ENCODE results near the gene MYO5A. TPM values are rescaled to one million over a fixed set of nuclear protein-coding genes. Genes with fewer than 3 reads are reported as not detected.

MYO5A gene
- total and polyA plus RNA-seq, 2 donors (not counting 1 experiment from before 2014, with no cell fraction given): 32.9 to 41.9 TPM

DNA sequence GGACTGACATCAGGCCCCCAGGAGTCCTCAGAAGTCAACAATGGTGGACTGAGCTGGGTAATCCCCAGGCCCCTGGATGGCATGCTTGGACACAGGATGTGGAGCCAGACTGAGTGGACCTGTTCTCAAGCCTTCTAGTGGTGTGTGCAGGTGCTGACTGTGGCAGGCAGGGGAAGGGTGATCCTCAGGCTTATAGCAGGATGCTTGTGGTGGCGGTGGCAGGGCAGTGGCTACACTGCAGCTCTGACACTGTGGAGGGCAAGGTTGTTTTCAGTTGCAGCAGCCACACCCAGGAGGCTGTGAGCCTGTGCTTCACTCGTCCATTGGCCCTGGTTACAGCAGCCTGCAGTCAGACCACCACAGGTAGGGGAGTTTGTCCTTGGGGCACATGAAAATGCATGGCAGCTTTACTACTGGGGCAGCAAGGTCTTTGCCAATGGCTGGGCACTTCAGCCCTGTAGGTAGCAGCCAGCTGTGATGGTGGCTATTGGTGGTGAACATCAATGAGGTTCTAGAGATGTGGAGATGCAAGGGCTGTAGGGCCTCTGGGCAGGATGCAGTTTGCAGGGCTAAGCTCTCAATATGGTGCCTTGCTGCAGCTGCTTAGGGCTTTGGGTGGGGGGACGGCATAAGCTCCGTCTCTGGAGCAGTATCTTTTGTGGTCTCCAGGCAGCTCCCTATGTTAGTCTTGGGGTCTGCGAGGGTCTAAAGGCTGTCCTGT is 17.5 kb upstream of the MYO5A start:
- no peaks in the 10 kb centered on the region for H3K27me3 ChIP-seq (ENCODE audit: control insufficient read depth, insufficient read depth, low read length)
- H3K36me3 ChIP-seq (ENCODE audit: control insufficient read depth, insufficient read depth, low read length): peaks cover 3% of the 10 kb centered on the region
- H2AFZ ChIP-seq (ENCODE audit: low read length): no peak overlapping the region
- no peak overlapping the region for H3K9ac ChIP-seq (ENCODE audit: insufficient read depth, low read length)
- no peaks in the 10 kb centered on the region for H3K4me1 ChIP-seq (ENCODE audit: control insufficient read depth, extremely low read depth, insufficient read depth, low read length)
- no peaks in the 10 kb centered on the region for H3K9me3 ChIP-seq (ENCODE audit: control insufficient read depth, insufficient read depth, low read depth, low read length)
- no peaks in the 10 kb centered on the region for H4K20me1 ChIP-seq (ENCODE audit: control insufficient read depth, extremely low read depth, insufficient read depth, low read length)
- no peaks in the 10 kb centered on the region for H3K79me2 ChIP-seq (ENCODE audit: control insufficient read depth, insufficient read depth, low read length)
- H3K4me3 ChIP-seq (replicated peaks in 1 of 4; ENCODE audit: control extremely low read depth in 1 of 4, insufficient read depth in 1 of 4, low read depth in 3 of 4, low read length in 4 of 4): no peak overlapping the region
- no peak for DNase-seq (ENCODE audit: low read depth in 2 of 2)
- no peak overlapping the region for H3K27ac ChIP-seq (ENCODE audit: insufficient read depth, low read length)
- TF ChIP-seq, protein P1, sequence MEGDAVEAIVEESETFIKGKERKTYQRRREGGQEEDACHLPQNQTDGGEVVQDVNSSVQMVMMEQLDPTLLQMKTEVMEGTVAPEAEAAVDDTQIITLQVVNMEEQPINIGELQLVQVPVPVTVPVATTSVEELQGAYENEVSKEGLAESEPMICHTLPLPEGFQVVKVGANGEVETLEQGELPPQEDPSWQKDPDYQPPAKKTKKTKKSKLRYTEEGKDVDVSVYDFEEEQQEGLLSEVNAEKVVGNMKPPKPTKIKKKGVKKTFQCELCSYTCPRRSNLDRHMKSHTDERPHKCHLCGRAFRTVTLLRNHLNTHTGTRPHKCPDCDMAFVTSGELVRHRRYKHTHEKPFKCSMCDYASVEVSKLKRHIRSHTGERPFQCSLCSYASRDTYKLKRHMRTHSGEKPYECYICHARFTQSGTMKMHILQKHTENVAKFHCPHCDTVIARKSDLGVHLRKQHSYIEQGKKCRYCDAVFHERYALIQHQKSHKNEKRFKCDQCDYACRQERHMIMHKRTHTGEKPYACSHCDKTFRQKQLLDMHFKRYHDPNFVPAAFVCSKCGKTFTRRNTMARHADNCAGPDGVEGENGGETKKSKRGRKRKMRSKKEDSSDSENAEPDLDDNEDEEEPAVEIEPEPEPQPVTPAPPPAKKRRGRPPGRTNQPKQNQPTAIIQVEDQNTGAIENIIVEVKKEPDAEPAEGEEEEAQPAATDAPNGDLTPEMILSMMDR (conservative IDR thresholded peaks at IDR 0.05 in 1 of 2, IDR thresholded peaks at IDR 0.05 in 1 of 2; ENCODE audit: low read depth in 1 of 2, low read length in 2 of 2): no peak
- no peak for TF ChIP-seq EZH2 (IDR thresholded peaks at IDR 0.05; ENCODE audit: low read length, missing control alignments)
- H3K4me2 ChIP-seq (ENCODE audit: extremely low read depth, insufficient read depth, low read length): no peak overlapping the region

DNA sequence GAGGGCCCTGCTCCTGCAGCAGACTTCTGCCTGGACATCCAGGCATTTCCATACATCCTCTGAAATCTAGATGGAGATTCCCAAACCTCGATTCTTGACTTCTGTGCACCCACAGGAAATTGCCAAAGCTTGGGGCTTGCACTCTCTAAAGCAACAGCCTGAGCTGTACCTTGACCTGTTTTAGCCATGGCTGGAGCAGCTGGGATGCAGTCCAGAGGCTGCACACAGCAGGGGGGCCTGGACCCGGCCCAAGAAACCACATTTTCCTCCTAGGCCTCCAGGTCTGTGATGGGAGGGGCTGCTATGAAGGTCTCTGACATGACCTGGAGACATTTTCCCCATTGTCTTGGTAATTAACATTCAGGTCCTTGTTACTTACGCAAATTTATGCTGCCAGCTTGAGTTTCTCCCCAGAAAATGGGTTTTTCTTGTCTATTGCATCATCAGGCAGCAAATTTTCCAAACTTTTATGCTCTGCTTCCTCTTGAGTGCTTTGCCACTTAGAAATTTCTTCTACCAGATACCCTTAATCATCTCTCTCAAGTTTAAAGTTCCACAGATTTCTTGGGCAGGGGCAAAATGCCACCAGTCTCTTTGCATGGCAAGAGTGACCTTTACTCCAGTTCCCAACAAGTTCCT is 11.8 kb upstream of the MYO5A start:
- H3K4me1 ChIP-seq (ENCODE audit: control insufficient read depth, extremely low read depth, insufficient read depth, low read length): no peaks in the 10 kb centered on the region
- no peaks in the 10 kb centered on the region for H4K20me1 ChIP-seq (ENCODE audit: control insufficient read depth, extremely low read depth, insufficient read depth, low read length)
- TF ChIP-seq, protein P1 (conservative IDR thresholded peaks at IDR 0.05 in 1 of 2, IDR thresholded peaks at IDR 0.05 in 1 of 2; ENCODE audit: low read depth in 1 of 2, low read length in 2 of 2): no peak
- no peak for TF ChIP-seq EZH2 (IDR thresholded peaks at IDR 0.05; ENCODE audit: low read length, missing control alignments)
- H3K36me3 ChIP-seq (ENCODE audit: control insufficient read depth, insufficient read depth, low read length): no peaks in the 10 kb centered on the region
- H3K27ac ChIP-seq (ENCODE audit: insufficient read depth, low read length): no peak overlapping the region
- no peak overlapping the region for H3K4me2 ChIP-seq (ENCODE audit: extremely low read depth, insufficient read depth, low read length)
- H3K4me3 ChIP-seq (replicated peaks in 1 of 4; ENCODE audit: control extremely low read depth in 1 of 4, insufficient read depth in 1 of 4, low read depth in 3 of 4, low read length in 4 of 4): no peak overlapping the region
- no peaks in the 10 kb centered on the region for H3K79me2 ChIP-seq (ENCODE audit: control insufficient read depth, insufficient read depth, low read length)
- H3K9ac ChIP-seq (ENCODE audit: insufficient read depth, low read length): no peak overlapping the region
- H3K27me3 ChIP-seq (ENCODE audit: control insufficient read depth, insufficient read depth, low read length): no peaks in the 10 kb centered on the region
- no peak overlapping the region for H2AFZ ChIP-seq (ENCODE audit: low read length)
- no peaks in the 10 kb centered on the region for H3K9me3 ChIP-seq (ENCODE audit: control insufficient read depth, insufficient read depth, low read depth, low read length)
- no peak for DNase-seq (ENCODE audit: low read depth in 2 of 2)

DNA sequence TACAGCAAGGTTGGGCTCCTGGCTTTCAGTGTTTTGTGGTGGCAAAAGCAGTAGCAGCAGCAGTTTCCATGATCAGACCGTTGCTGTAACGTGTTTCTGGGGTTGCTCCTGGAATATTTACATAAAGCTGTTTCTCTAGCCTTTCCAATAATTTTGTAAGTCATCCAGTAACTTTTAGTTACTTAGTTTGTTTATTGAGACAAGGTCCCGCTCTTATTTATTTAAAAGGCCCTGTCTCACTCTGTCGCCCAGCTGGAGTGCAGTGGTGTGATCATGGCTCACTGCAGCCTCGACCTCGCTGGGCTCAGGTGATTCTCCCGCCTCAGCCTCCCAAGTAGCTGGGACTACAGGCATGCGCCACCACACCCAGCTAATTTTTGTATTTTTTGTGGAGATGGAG is 8.8 kb upstream of the MYO5A start:
- TF ChIP-seq, protein P1 (conservative IDR thresholded peaks at IDR 0.05 in 1 of 2, IDR thresholded peaks at IDR 0.05 in 1 of 2; ENCODE audit: low read depth in 1 of 2, low read length in 2 of 2): no peak
- TF ChIP-seq EZH2 (IDR thresholded peaks at IDR 0.05; ENCODE audit: low read length, missing control alignments): no peak
- no peak overlapping the region for H3K9ac ChIP-seq (ENCODE audit: insufficient read depth, low read length)
- H3K4me1 ChIP-seq (ENCODE audit: control insufficient read depth, extremely low read depth, insufficient read depth, low read length): no peaks in the 10 kb centered on the region
- no peak for DNase-seq (ENCODE audit: low read depth in 2 of 2)
- H3K9me3 ChIP-seq (ENCODE audit: control insufficient read depth, insufficient read depth, low read depth, low read length): no peaks in the 10 kb centered on the region
- H3K4me2 ChIP-seq (ENCODE audit: extremely low read depth, insufficient read depth, low read length): no peak overlapping the region
- H3K27ac ChIP-seq (ENCODE audit: insufficient read depth, low read length): no peak overlapping the region
- no peaks in the 10 kb centered on the region for H3K27me3 ChIP-seq (ENCODE audit: control insufficient read depth, insufficient read depth, low read length)
- H3K79me2 ChIP-seq (ENCODE audit: control insufficient read depth, insufficient read depth, low read length): no peaks in the 10 kb centered on the region
- no peak overlapping the region for H2AFZ ChIP-seq (ENCODE audit: low read length)
- H3K4me3 ChIP-seq (replicated peaks in 1 of 4; ENCODE audit: control extremely low read depth in 1 of 4, insufficient read depth in 1 of 4, low read depth in 3 of 4, low read length in 4 of 4): no peak overlapping the region
- no peaks in the 10 kb centered on the region for H4K20me1 ChIP-seq (ENCODE audit: control insufficient read depth, extremely low read depth, insufficient read depth, low read length)
- no peaks in the 10 kb centered on the region for H3K36me3 ChIP-seq (ENCODE audit: control insufficient read depth, insufficient read depth, low read length)

All from fibroblast of lung (primary cell).